H1 (cell line): Measurements from ENCODE around the gene SNTG2. TPM values are rescaled to one million over a fixed set of nuclear protein-coding genes. Genes with fewer than 3 reads are reported as not detected.

ENCODE experiments used
- CTCF ChIA-PET: fragments of 300-600 bp; sonication (Branson Sonifier 250); formaldehyde crosslinking; loops from one replicate; lab custom pipeline; 2021; ENCODE audit not compliant: partially characterized antibody; lab: Charles Lee
- POLR2A ChIA-PET: fragments of 300-600 bp; sonication (Branson Sonifier 250); formaldehyde crosslinking; loops from one replicate; lab custom pipeline; 2021; ENCODE audit warnings: inconsistent platforms; ENCODE audit not compliant: partially characterized antibody; lab: Charles Lee
- DNase-seq, 2 experiments: peaks; one replicate each; pipeline versions ENCODE4 v3.0.0 to v3.0.0-alpha.2; 2010 to 2022; ENCODE audit warnings: low spot score in 2 of 2, low read depth in 1 of 2, mixed read lengths in 1 of 2
- FAIRE-seq: peaks from 2 replicates; lab custom pipeline; 2011; peaks lifted over from hg19 to GRCh38; lab: Jason Lieb, UNC
- H2AFZ ChIP-seq: 2 replicates; pipeline ENCODE4 v1.8.1; 2012; ENCODE audit warnings: low read length, inconsistent platforms
- H2AK5ac ChIP-seq: 2 replicates; pipeline ENCODE4 v1.6.1; 2013; ENCODE audit warnings: low read depth, low read length
- H2BK120ac ChIP-seq: replicated peaks from 2 replicates; pipeline ENCODE3; 2013; ENCODE audit warnings: low read depth, low read length, inconsistent platforms
- H2BK12ac ChIP-seq: 2 replicates; pipeline ENCODE4 v1.6.1; 2013; ENCODE audit warnings: low read depth, low read length
- H2BK15ac ChIP-seq: 2 replicates; pipeline ENCODE4 v1.6.1; 2013; ENCODE audit warnings: low read length
- H2BK20ac ChIP-seq: 2 replicates; pipeline ENCODE4 v1.6.1; 2013; ENCODE audit warnings: low read length
- H2BK5ac ChIP-seq: 2 replicates; pipeline ENCODE4 v1.6.1; 2013; ENCODE audit warnings: low read depth, low read length
- H3K14ac ChIP-seq: 2 replicates; pipeline ENCODE4 v1.6.1; 2013; ENCODE audit warnings: inconsistent platforms; ENCODE audit not compliant: insufficient read length
- H3K18ac ChIP-seq: 2 replicates; pipeline ENCODE4 v1.6.1; 2013; ENCODE audit warnings: low read length; ENCODE audit errors: extremely low read depth
- H3K23ac ChIP-seq: 2 replicates; pipeline ENCODE4 v1.6.1; 2013; ENCODE audit warnings: inconsistent platforms; ENCODE audit not compliant: insufficient read length
- H3K23me2 ChIP-seq: 2 replicates; pipeline ENCODE4 v1.6.1; 2013; ENCODE audit warnings: low read depth, low read length
- H3K27ac ChIP-seq: 2 replicates; pipeline ENCODE4 v1.6.1; 2011; ENCODE audit warnings: low read depth, low read length, inconsistent platforms
- H3K27me3 ChIP-seq, 4 experiments: replicated peaks in 1 of 4; 1 replicate in 1 of 4; 2 replicates in 3 of 4; pipeline versions ENCODE4 v1.6.1 to v1.8.1; 2011 to 2013; ENCODE audit warnings: low read length in 3 of 4, mild to moderate bottlenecking in 3 of 4, inconsistent platforms in 2 of 4, mixed read lengths in 2 of 4, moderate library complexity in 1 of 4; ENCODE audit not compliant: control insufficient read depth in 3 of 4, insufficient read depth in 3 of 4; ENCODE audit errors: extremely low read depth in 1 of 4
- H3K36me3 ChIP-seq, 4 experiments: 2 replicates each; pipeline versions ENCODE4 v1.6.1 to v1.8.1; 2011 to 2013; ENCODE audit warnings: mild to moderate bottlenecking in 4 of 4, low read length in 3 of 4, moderate library complexity in 2 of 4, control low read depth in 1 of 4, inconsistent platforms in 1 of 4; ENCODE audit not compliant: insufficient read depth in 4 of 4, control insufficient read depth in 2 of 4
- H3K4ac ChIP-seq: replicated peaks from 2 replicates; pipeline ENCODE3; 2013; ENCODE audit warnings: low read length, low read depth, mixed read lengths, inconsistent platforms; ENCODE audit not compliant: insufficient read length
- H3K4me1 ChIP-seq, 4 experiments: replicated peaks in 1 of 4; 1 replicate in 1 of 4; 2 replicates in 3 of 4; pipeline versions ENCODE4 v1.6.1 to v1.8.1; 2011 to 2013; ENCODE audit warnings: low read length in 3 of 4, inconsistent platforms in 2 of 4, mixed read lengths in 1 of 4; ENCODE audit not compliant: insufficient read depth in 4 of 4, control insufficient read depth in 3 of 4
- H3K4me2 ChIP-seq, 2 experiments: 2 replicates each; pipeline versions ENCODE4 v1.6.1 to v1.8.1; 2011 to 2013; ENCODE audit warnings: low read depth in 2 of 2, low read length in 2 of 2, control low read depth in 1 of 2, inconsistent platforms in 1 of 2, mild to moderate bottlenecking in 1 of 2; ENCODE audit not compliant: insufficient read depth in 1 of 2
- H3K4me3 ChIP-seq, 4 experiments: fragments of 200-600, 300-600 bp in 1 of 4; sonication (generic), shearing (Covaris generic), sonication (Bioruptor Twin) in 1 of 4; 2 replicates each; pipeline versions ENCODE4 v1.5.1 to v1.8.1; 2011 to 2016; ENCODE audit warnings: low read length in 4 of 4, low read depth in 3 of 4, control low read depth in 2 of 4, inconsistent platforms in 2 of 4, mild to moderate bottlenecking in 2 of 4, mixed read lengths in 1 of 4, moderate library complexity in 1 of 4; ENCODE audit not compliant: insufficient read depth in 2 of 4; ENCODE audit errors: extremely low read depth in 1 of 4
- H3K56ac ChIP-seq: replicated peaks from 2 replicates; pipeline ENCODE3; 2013; ENCODE audit warnings: low read depth, mild to moderate bottlenecking, mixed read lengths, low read length, inconsistent platforms; ENCODE audit not compliant: insufficient read length
- H3K79me1 ChIP-seq: 2 replicates; pipeline ENCODE4 v1.6.1; 2013; ENCODE audit warnings: low read depth, low read length, control low read depth
- H3K79me2 ChIP-seq, 2 experiments: 2 replicates each; pipeline versions ENCODE4 v1.6.1 to v1.8.1; 2012 to 2013; ENCODE audit warnings: low read length in 2 of 2, mild to moderate bottlenecking in 2 of 2, inconsistent platforms in 1 of 2; ENCODE audit not compliant: insufficient read depth in 2 of 2, control insufficient read depth in 1 of 2
- H3K9ac ChIP-seq, 4 experiments: replicated peaks in 1 of 4; 1 replicate in 1 of 4; 2 replicates in 3 of 4; pipeline versions ENCODE4 v1.6.1 to v1.8.1; 2011 to 2013; ENCODE audit warnings: low read depth in 3 of 4, low read length in 3 of 4, control low read depth in 2 of 4, mild to moderate bottlenecking in 2 of 4, moderate library complexity in 2 of 4, inconsistent platforms in 1 of 4; ENCODE audit errors: extremely low read depth in 1 of 4
- H3K9me3 ChIP-seq, 2 experiments: 2 replicates each; pipeline versions ENCODE4 v1.6.1 to v1.8.1; 2012 to 2013; ENCODE audit warnings: mild to moderate bottlenecking in 2 of 2, moderate library complexity in 2 of 2, control low read depth in 1 of 2, inconsistent platforms in 1 of 2, low read depth in 1 of 2, low read length in 1 of 2, mixed read lengths in 1 of 2; ENCODE audit not compliant: insufficient read depth in 2 of 2
- H4K20me1 ChIP-seq, 2 experiments: replicated peaks in 1 of 2; 2 replicates each; pipeline versions ENCODE3 to v1.8.1; 2011 to 2013; ENCODE audit warnings: inconsistent platforms in 2 of 2, low read length in 2 of 2, mild to moderate bottlenecking in 1 of 2; ENCODE audit not compliant: insufficient read depth in 2 of 2, control insufficient read depth in 1 of 2
- H4K5ac ChIP-seq: 2 replicates; pipeline ENCODE4 v1.6.1; 2013; ENCODE audit warnings: low read length, low read depth, mixed read lengths, inconsistent platforms; ENCODE audit not compliant: insufficient read length
- H4K8ac ChIP-seq: 2 replicates; pipeline ENCODE4 v1.8.0; 2013; ENCODE audit warnings: mild to moderate bottlenecking, moderate library complexity, low read length, inconsistent platforms; ENCODE audit not compliant: insufficient read depth; ENCODE audit errors: extremely low read depth
- H4K91ac ChIP-seq: replicated peaks from 2 replicates; pipeline ENCODE3; 2013; ENCODE audit warnings: low read length, mixed read lengths, inconsistent platforms; ENCODE audit not compliant: insufficient read length
- BACH1 ChIP-seq: IDR thresholded peaks from 2 replicates; pipeline ENCODE4 v1.6.1; 2012; ENCODE audit warnings: low read length, improper control_type of control experiment
- EZH2 ChIP-seq: fragments of 200-600 bp; sonication (generic); IDR thresholded peaks from 2 replicates; pipeline ENCODE4 v1.7.1; 2012; ENCODE audit warnings: low read depth, mild to moderate bottlenecking, moderate library complexity, low read length, inconsistent platforms; ENCODE audit not compliant: severe bottlenecking
- GABPA ChIP-seq: IDR thresholded peaks from 2 replicates; pipeline ENCODE4 v1.6.1; 2011; ENCODE audit warnings: mild to moderate bottlenecking, low read length, moderate library complexity, borderline replicate concordance; ENCODE audit not compliant: insufficient read depth
- JUND ChIP-seq: IDR thresholded peaks from 2 replicates; pipeline ENCODE4 v1.6.1; 2011; ENCODE audit warnings: mild to moderate bottlenecking, improper control_type of control experiment, low read length
- MAFK ChIP-seq: IDR thresholded peaks from 2 replicates; pipeline ENCODE4 v1.6.1; 2012; ENCODE audit warnings: low read depth, mild to moderate bottlenecking, improper control_type of control experiment, low read length
- RFX5 ChIP-seq: IDR thresholded peaks from 2 replicates; pipeline ENCODE4 v1.6.1; 2011; ENCODE audit warnings: low read depth, low read length, improper control_type of control experiment, borderline replicate concordance
- SAP30 ChIP-seq: fragments of 300-600 bp; sonication (generic); IDR thresholded peaks from 2 replicates; pipeline ENCODE4 v1.7.1; 2012; ENCODE audit warnings: low read length, moderate library complexity, mild to moderate bottlenecking, inconsistent platforms; ENCODE audit not compliant: insufficient read depth, insufficient replicate concordance
- SRF ChIP-seq: IDR thresholded peaks from 2 replicates; pipeline ENCODE4 v1.6.1; 2011; ENCODE audit warnings: mild to moderate bottlenecking, low read depth, low read length, moderate library complexity
- TEAD4 ChIP-seq: IDR thresholded peaks from 2 replicates; pipeline ENCODE4 v1.6.1; 2012; ENCODE audit warnings: low read depth, low read length, inconsistent platforms, mixed read lengths
- YY1 ChIP-seq: IDR thresholded peaks from 2 replicates; pipeline ENCODE4 v1.6.1; 2011; ENCODE audit warnings: low read depth, mild to moderate bottlenecking, low read length
- ZNF274 ChIP-seq: IDR thresholded peaks from 2 replicates; pipeline ENCODE4 v1.7.0; 2012; ENCODE audit warnings: low read length, borderline replicate concordance; ENCODE audit errors: extremely low read depth
- WGBS, 2 experiments: shearing (Covaris generic) in 1 of 2; methylation state at CpG; one replicate each; pipeline versions ENCODE4 v1.1.6 to v1.1.7; 2013 to 2015; ENCODE audit warnings: low lambda C conversion rate in 2 of 2, mixed read lengths in 2 of 2, inconsistent platforms in 1 of 2, low coverage in 1 of 2, missing lambda C conversion rate in 1 of 2; ENCODE audit not compliant: insufficient replicate concordance in 2 of 2, insufficient coverage in 1 of 2, insufficient read length in 1 of 2; ENCODE audit errors: extremely low coverage in 1 of 2, missing lambda C conversion rate in 1 of 2; 5-methylcytosine and 5-hydroxymethylcytosine counted together
- polyA plus RNA-seq, 7 experiments: library from polyadenylated mRNA; depleted of rRNA in 3 of 7; stranded (reverse) in 5 of 7; unstranded in 2 of 7; fragments of >200 nt in 5 of 7; fragments of 200-250 nt in 2 of 7; gene quantifications; 1 replicate in 5 of 7; 2 replicates in 1 of 7; 4 replicates in 1 of 7; pipeline versions ENCODE4 v1.2.1 to v1.2.3, GENCODE V29; 2011 to 2013; ENCODE audit warnings: missing spikeins in 2 of 7, mixed read lengths in 2 of 7
- total RNA-seq: library from RNA; stranded (reverse); fragmentation: NEBNext Ultra II Directional; extraction: Animal tissue kit (Norgen Biotek cat#: 25700); gene quantifications from 2 replicates; pipeline ENCODE4 v1.2.1, GENCODE V29; 2021

SNTG2 gene
- total and polyA plus RNA-seq, 2 of the 8 experiments (the other 6 are each of a cell fraction or from before 2014, with no cell fraction given), result 6.6 to 18.1 TPM

DNA sequence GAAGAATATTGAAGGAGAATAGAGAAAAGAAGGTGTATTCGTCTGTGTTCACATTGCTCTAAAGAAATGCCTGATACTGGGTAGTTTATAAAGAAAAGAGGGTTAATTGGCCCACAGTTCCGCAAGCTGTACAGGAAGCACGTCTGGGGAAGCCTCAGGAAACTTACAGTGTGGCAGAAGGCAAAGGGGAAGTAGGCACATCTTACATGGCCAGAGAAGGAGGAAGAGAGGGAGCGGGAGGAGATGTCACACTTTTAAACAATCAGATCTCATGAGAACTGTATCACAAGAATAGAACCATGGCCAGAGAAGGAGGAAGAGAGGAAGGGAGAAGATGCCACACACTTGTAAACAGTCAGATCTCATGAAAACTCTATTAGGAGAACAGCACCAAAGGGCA, 303.0 kb downstream of the SNTG2 start:
- TF ChIP-seq SRF (no peak), SAP30 (no peak), TEAD4 (no peak), BACH1 (no peak), EZH2 (no peak), RFX5 (no peak), GABPA (no peak), MAFK (no peak), ZNF274 (no peak), YY1 (no peak), JUND (no peak)
- no peak overlapping the region for H3K14ac ChIP-seq
- H3K23ac ChIP-seq, result no peak overlapping the region
- peaks cover 0 to 4% (median under 1%) of the 10 kb centered on the region in 4 experiments; a peak in 1 of 8 replicates for H3K36me3 ChIP-seq
- H3K27me3 ChIP-seq, result no peaks in the 10 kb centered on the region
- no peak overlapping the region for H2BK5ac ChIP-seq
- H3K4ac ChIP-seq, result no peak overlapping the region
- no peaks in the 10 kb centered on the region for H3K4me1 ChIP-seq
- H2BK120ac ChIP-seq, result no peak overlapping the region
- no peak overlapping the region for H3K56ac ChIP-seq
- ChIA-PET POLR2A (no interaction called here), CTCF (no interaction called here)
- H3K9ac ChIP-seq, result no peak overlapping the region
- H2BK12ac ChIP-seq, result no peak overlapping the region
- H3K18ac ChIP-seq, result no peak overlapping the region
- no peak overlapping the region for H2AK5ac ChIP-seq
- no peak overlapping the region for H3K27ac ChIP-seq
- H4K8ac ChIP-seq, result no peak overlapping the region
- peaks cover 0 to 6% of the 10 kb centered on the region in 2 experiments for H4K20me1 ChIP-seq
- no peak overlapping the region for H3K4me3 ChIP-seq
- peaks cover 4% of the 10 kb centered on the region; the same call in 1 of the 2 replicates for H3K23me2 ChIP-seq
- no peak for FAIRE-seq
- no peak overlapping the region for H4K91ac ChIP-seq
- no peaks in the 10 kb centered on the region for H3K79me1 ChIP-seq
- H3K9me3 ChIP-seq, result no peaks in the 10 kb centered on the region
- WGBS, 2 experiments, result 73% methylated on average over 4 of the region's 4 CpGs; no CpG with 5 or more reads in 1 of the 2 experiments
- no peak overlapping the region for H2BK15ac ChIP-seq
- H2BK20ac ChIP-seq, result no peak overlapping the region
- no peak overlapping the region for H2AFZ ChIP-seq
- no peak overlapping the region for H3K4me2 ChIP-seq
- no peak for DNase-seq
- H4K5ac ChIP-seq, result no peak overlapping the region
- H3K79me2 ChIP-seq, result no peaks in the 10 kb centered on the region
